Measurements from ENCODE around the gene PDE6D. TPM values are rescaled to one million over a fixed set of nuclear protein-coding genes. Genes with fewer than 3 reads are reported as not detected.

Gene PDE6D
- total and polyA plus RNA-seq, 2 of the 4 experiments (the other 2 are of a cell fraction): 13.8 to 24.7 TPM

DNA sequence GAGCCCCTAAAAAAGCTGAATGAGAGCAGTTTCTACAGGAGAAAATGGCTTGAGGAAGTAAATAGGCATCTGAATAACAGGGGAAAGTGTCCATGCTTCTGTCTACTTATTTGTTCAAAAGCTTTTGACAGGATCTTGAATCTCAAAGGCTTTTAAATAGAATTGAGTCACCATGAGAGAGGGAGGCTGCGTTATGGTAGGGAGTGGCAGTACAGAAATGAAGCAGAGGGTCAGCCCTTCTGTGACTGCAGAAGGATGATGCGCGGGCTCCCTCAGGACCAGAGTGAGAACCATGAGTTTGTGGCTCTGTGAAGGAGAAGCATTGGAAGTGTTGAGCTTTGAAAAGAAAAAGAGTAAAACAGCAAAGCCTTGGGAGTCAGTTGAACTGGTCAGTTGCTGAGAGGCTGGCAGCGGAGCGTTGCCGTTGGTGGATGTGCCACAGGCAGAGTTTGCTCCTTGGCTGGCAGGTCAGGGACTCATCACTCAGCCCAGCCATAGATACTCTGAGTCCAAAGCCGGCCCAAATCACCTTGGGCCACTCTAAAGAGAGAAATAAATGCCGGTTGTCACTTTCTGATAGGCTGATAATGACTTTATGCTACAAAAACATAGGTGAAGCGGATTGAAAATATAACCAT lies 22.5 kb upstream of the PDE6D start:
- Histone ChIP-seq H3K14ac (replicated peaks; ENCODE audit: low read depth, low read length) (no peak overlapping the region), H3K4me2 (ENCODE audit: low read depth, low read length) (no peak overlapping the region), H3K18ac (ENCODE audit: low read depth, low read length) (no peak overlapping the region), H2AK5ac (ENCODE audit: low read depth, low read length) (no peak overlapping the region), H3K4me1 (ENCODE audit: control insufficient read depth, insufficient read depth, low read length) (no peaks in the 10 kb centered on the region), H3K23ac (ENCODE audit: low read depth, low read length) (no peak overlapping the region), H3K9me1 (ENCODE audit: insufficient read depth, low read length) (0 out of 2 replicates have a peak, but pooled peaks cover 2% of the 10 kb centered on the region), H3K27me3 (ENCODE audit: control insufficient read depth, insufficient read depth, low read length) (no peaks in the 10 kb centered on the region), H3K27ac (ENCODE audit: insufficient read depth, low read length) (no peak overlapping the region), H3K9ac (ENCODE audit: low read depth, low read length) (no peak overlapping the region), H4K91ac (ENCODE audit: insufficient read depth, low read depth, low read length) (no peak overlapping the region), H3K56ac (ENCODE audit: extremely low read depth, insufficient read depth, low read length) (no peak overlapping the region), H3K79me1 (ENCODE audit: low read depth in 1 of 2, low read length in 2 of 2) (peaks cover 19 to 35% of the 10 kb centered on the region in 2 experiments), H3K4ac (ENCODE audit: low read depth, low read length) (no peak overlapping the region), H2AFZ (replicated peaks; ENCODE audit: low read length, poor library complexity) (no peak overlapping the region), H3K36me3 (ENCODE audit: control insufficient read depth, insufficient read depth, low read length) (peaks cover 30% of the 10 kb centered on the region), H4K5ac (ENCODE audit: low read depth, low read length) (no peak overlapping the region), H2BK5ac (ENCODE audit: low read depth, low read length, poor library complexity, severe bottlenecking) (no peak overlapping the region), H2AK9ac (replicated peaks; ENCODE audit: low read depth, low read length, poor library complexity) (no peak overlapping the region), H2BK15ac (ENCODE audit: low read depth, low read length) (no peak overlapping the region), H3K9me3 (ENCODE audit: control insufficient read depth, insufficient read depth, low read length) (no peaks in the 10 kb centered on the region), H4K20me1 (ENCODE audit: insufficient read depth, low read length) (peaks cover 3% of the 10 kb centered on the region; the same call in 1 of the 2 replicates), H4K8ac (ENCODE audit: low read depth in 2 of 2, low read length in 2 of 2) (no peak overlapping the region), H2BK20ac (ENCODE audit: low read depth, low read length) (no peak overlapping the region), H2BK120ac (ENCODE audit: low read depth, low read length) (no peak overlapping the region), H3K4me3 (ENCODE audit: insufficient read depth, low read depth, low read length) (no peak overlapping the region)
- intact Hi-C loops (cut with micrococcal nuclease): loop anchor here (5.0 kb wide), 1 partner anchor 49 kb away; no protein-coding TSS in a partner anchor
- dilution Hi-C loops (cut with HindIII; ENCODE audit: low sequenced_read_pairs, unreplicated experiment): no loop called here
- in situ Hi-C loops (cut with MboI; ENCODE audit: low sequenced_read_pairs): no loop called here
- ChIA-PET CTCF (no interaction called here), POLR2A (ENCODE audit: unreplicated experiment) (no interaction called here)
- DNase-seq (no peak), ATAC-seq (ENCODE audit: low read depth) (no peak)
- WGBS, 2 experiments (ENCODE audit: extremely low coverage in 2 of 2, insufficient read length in 1 of 2): 81% methylated on average over 4 of the region's 9 CpGs; no CpG with 5 or more reads in 1 of the 2 experiments
- TF ChIP-seq, protein P1, sequence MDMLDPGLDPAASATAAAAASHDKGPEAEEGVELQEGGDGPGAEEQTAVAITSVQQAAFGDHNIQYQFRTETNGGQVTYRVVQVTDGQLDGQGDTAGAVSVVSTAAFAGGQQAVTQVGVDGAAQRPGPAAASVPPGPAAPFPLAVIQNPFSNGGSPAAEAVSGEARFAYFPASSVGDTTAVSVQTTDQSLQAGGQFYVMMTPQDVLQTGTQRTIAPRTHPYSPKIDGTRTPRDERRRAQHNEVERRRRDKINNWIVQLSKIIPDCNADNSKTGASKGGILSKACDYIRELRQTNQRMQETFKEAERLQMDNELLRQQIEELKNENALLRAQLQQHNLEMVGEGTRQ (IDR thresholded peaks at IDR 0.05; ENCODE audit: low read depth, low read length): no peak
- TF ChIP-seq MAZ (IDR thresholded peaks at IDR 0.05; ENCODE audit: borderline replicate concordance, low read depth, low read length): no peak
- TF ChIP-seq MXI1 (IDR thresholded peaks at IDR 0.05; ENCODE audit: borderline replicate concordance, low read depth, low read length): no peak
- no peak for TF ChIP-seq RFX5 (IDR thresholded peaks at IDR 0.05; ENCODE audit: low read depth, low read length)
- TF ChIP-seq SMC3 (IDR thresholded peaks at IDR 0.05; ENCODE audit: low read depth, low read length): no peak
- TF ChIP-seq NFE2L2 (IDR thresholded peaks at IDR 0.05; ENCODE audit: low read depth, low read length): no peak
- no peak for TF ChIP-seq FOS (IDR thresholded peaks at IDR 0.05; ENCODE audit: low read depth, low read length)
- TF ChIP-seq POLR2A (IDR thresholded peaks at IDR 0.05; ENCODE audit: low read depth, low read length): no peak
- no peak for TF ChIP-seq CHD1 (IDR thresholded peaks at IDR 0.05; ENCODE audit: low read depth, low read length)
- TF ChIP-seq CEBPB (IDR thresholded peaks at IDR 0.05; ENCODE audit: low read depth, low read length): no peak
- no peak for TF ChIP-seq RAD21 (IDR thresholded peaks at IDR 0.05; ENCODE audit: low read length)
- TF ChIP-seq, protein P2, sequence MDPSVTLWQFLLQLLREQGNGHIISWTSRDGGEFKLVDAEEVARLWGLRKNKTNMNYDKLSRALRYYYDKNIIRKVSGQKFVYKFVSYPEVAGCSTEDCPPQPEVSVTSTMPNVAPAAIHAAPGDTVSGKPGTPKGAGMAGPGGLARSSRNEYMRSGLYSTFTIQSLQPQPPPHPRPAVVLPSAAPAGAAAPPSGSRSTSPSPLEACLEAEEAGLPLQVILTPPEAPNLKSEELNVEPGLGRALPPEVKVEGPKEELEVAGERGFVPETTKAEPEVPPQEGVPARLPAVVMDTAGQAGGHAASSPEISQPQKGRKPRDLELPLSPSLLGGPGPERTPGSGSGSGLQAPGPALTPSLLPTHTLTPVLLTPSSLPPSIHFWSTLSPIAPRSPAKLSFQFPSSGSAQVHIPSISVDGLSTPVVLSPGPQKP (IDR thresholded peaks at IDR 0.05; ENCODE audit: borderline replicate concordance, low read depth, low read length): no peak
- TF ChIP-seq BHLHE40 (IDR thresholded peaks at IDR 0.05; ENCODE audit: low read depth, low read length): no peak
- TF ChIP-seq RCOR1 (IDR thresholded peaks at IDR 0.05; ENCODE audit: insufficient replicate concordance, low read length): no peak
- TF ChIP-seq, protein P3, sequence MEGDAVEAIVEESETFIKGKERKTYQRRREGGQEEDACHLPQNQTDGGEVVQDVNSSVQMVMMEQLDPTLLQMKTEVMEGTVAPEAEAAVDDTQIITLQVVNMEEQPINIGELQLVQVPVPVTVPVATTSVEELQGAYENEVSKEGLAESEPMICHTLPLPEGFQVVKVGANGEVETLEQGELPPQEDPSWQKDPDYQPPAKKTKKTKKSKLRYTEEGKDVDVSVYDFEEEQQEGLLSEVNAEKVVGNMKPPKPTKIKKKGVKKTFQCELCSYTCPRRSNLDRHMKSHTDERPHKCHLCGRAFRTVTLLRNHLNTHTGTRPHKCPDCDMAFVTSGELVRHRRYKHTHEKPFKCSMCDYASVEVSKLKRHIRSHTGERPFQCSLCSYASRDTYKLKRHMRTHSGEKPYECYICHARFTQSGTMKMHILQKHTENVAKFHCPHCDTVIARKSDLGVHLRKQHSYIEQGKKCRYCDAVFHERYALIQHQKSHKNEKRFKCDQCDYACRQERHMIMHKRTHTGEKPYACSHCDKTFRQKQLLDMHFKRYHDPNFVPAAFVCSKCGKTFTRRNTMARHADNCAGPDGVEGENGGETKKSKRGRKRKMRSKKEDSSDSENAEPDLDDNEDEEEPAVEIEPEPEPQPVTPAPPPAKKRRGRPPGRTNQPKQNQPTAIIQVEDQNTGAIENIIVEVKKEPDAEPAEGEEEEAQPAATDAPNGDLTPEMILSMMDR (conservative IDR thresholded peaks at IDR 0.05; ENCODE audit: low read depth, low read length): no peak
- no TSS peak for BruUV-seq (replicated peaks)

All from IMR-90 (cell line).